HEK293 (cell line): ENCODE results near the gene AKT3.

ENCODE experiments used
- CTCF ChIA-PET: fragments of 350-600 bp; formaldehyde crosslinking; extraction: SDS; loops from one replicate; lab custom pipeline; 2021; ENCODE audit warnings: antibody characterized with exemption; lab: Yijun Ruan, JAX
- POLR2A ChIA-PET: fragments of 300-600 bp; formaldehyde crosslinking; extraction: SDS; loops from one replicate; lab custom pipeline; 2020; ENCODE audit warnings: antibody characterized with exemption, inconsistent platforms; lab: Yijun Ruan, JAX
- H3K27ac ChIP-seq: fragments of 200-500 bp; sonication (Bioruptor generic); 2 replicates; pipeline ENCODE4 v1.5.1; 2014; ENCODE audit warnings: low read depth, low read length, control low read depth, inconsistent platforms; ENCODE audit errors: extremely low read depth
- H3K36me3 ChIP-seq, 2 experiments: fragments of 200-500 bp in 1 of 2; sonication (Bioruptor generic) in 1 of 2; 1 replicate in 1 of 2; 2 replicates in 1 of 2; pipeline ENCODE4 v1.5.1; 2014 to 2017; ENCODE audit warnings: inconsistent platforms in 2 of 2, low read length in 2 of 2; ENCODE audit not compliant: control insufficient read depth in 2 of 2, insufficient read depth in 1 of 2
- H3K4me1 ChIP-seq: fragments of 200-500 bp; sonication (Bioruptor generic); 2 replicates; pipeline ENCODE4 v1.5.1; 2014; ENCODE audit warnings: mild to moderate bottlenecking, low read length, inconsistent platforms; ENCODE audit not compliant: control insufficient read depth, insufficient read depth
- H3K4me3 ChIP-seq: 2 replicates; pipeline ENCODE4 v1.5.1; 2011; ENCODE audit warnings: low read depth, mild to moderate bottlenecking, control low read depth, low read length, moderate library complexity
- H3K9me3 ChIP-seq: fragments of 200-500 bp; sonication (Bioruptor generic); 2 replicates; pipeline ENCODE4 v1.5.1; 2014; ENCODE audit warnings: low read depth, low read length, inconsistent platforms; ENCODE audit not compliant: control insufficient read depth, insufficient read depth
- BCL11A ChIP-seq: fragments of 450-650 bp; formaldehyde crosslinking; IDR thresholded peaks from 2 replicates; pipeline ENCODE4 v1.5.1; 2016; ENCODE audit warnings: low read depth, missing biosample characterization, missing genetic modification characterization
- GLI2 ChIP-seq: fragments of 450-650 bp; formaldehyde crosslinking; IDR thresholded peaks from 2 replicates; pipeline ENCODE4; 2017; ENCODE audit warnings: missing biosample characterization, missing genetic modification characterization, low read depth, borderline replicate concordance
- KLF17 ChIP-seq: fragments of 450-650 bp; formaldehyde crosslinking; IDR thresholded peaks from 2 replicates; pipeline ENCODE4 v1.5.1; 2016; ENCODE audit warnings: missing biosample characterization, missing genetic modification characterization
- ZBTB20 ChIP-seq: fragments of 450-650 bp; formaldehyde crosslinking; IDR thresholded peaks from 2 replicates; pipeline ENCODE4 v1.5.1; 2016; ENCODE audit warnings: missing biosample characterization, missing genetic modification characterization
- ZFHX2 ChIP-seq: fragments of 450-650 bp; formaldehyde crosslinking; conservative IDR thresholded peaks from 2 replicates; pipeline ENCODE4 v1.5.1; 2016; ENCODE audit warnings: missing biosample characterization, missing genetic modification characterization
- ZNF155 ChIP-seq: fragments of 450-650 bp; formaldehyde crosslinking; IDR thresholded peaks from 2 replicates; pipeline ENCODE4 v1.5.1; 2016; ENCODE audit warnings: missing biosample characterization, missing genetic modification characterization
- ZNF16 ChIP-seq: fragments of 450-650 bp; formaldehyde crosslinking; IDR thresholded peaks from 2 replicates; pipeline ENCODE4 v1.5.1; 2016; ENCODE audit warnings: low read depth, missing biosample characterization, missing genetic modification characterization
- ZNF211 ChIP-seq: fragments of 450-650 bp; formaldehyde crosslinking; IDR thresholded peaks from 2 replicates; pipeline ENCODE4 v1.5.1; 2016; ENCODE audit warnings: low read depth, missing biosample characterization, missing genetic modification characterization
- ZNF24 ChIP-seq: fragments of 450-650 bp; formaldehyde crosslinking; IDR thresholded peaks from 2 replicates; pipeline ENCODE4 v1.5.1; 2016; ENCODE audit warnings: missing biosample characterization, missing genetic modification characterization
- ZNF292 ChIP-seq: fragments of 450-650 bp; formaldehyde crosslinking; IDR thresholded peaks from 2 replicates; pipeline ENCODE4 v1.5.1; 2016; ENCODE audit warnings: low read depth, missing biosample characterization, missing genetic modification characterization, borderline replicate concordance
- ZNF311 ChIP-seq: fragments of 450-650 bp; formaldehyde crosslinking; IDR thresholded peaks from 2 replicates; pipeline ENCODE4 v1.5.1; 2017; ENCODE audit warnings: missing biosample characterization, missing genetic modification characterization, borderline replicate concordance
- ZNF394 ChIP-seq: fragments of 450-650 bp; formaldehyde crosslinking; IDR thresholded peaks from 2 replicates; pipeline ENCODE4 v1.5.1; 2016; ENCODE audit warnings: missing biosample characterization, missing genetic modification characterization, mild to moderate bottlenecking, moderate library complexity, borderline replicate concordance
- ZNF423 ChIP-seq: fragments of 450-650 bp; formaldehyde crosslinking; IDR thresholded peaks from 2 replicates; pipeline ENCODE4 v1.5.1; 2016; ENCODE audit warnings: missing biosample characterization, missing genetic modification characterization
- ZNF529 ChIP-seq: fragments of 450-650 bp; formaldehyde crosslinking; IDR thresholded peaks from 2 replicates; pipeline ENCODE4 v1.5.1; 2017; ENCODE audit warnings: missing genetic modification characterization, missing biosample characterization; ENCODE audit not compliant: insufficient replicate concordance
- ZNF549 ChIP-seq: fragments of 450-650 bp; IDR thresholded peaks from 2 replicates; pipeline ENCODE4 v1.5.1; 2018; ENCODE audit warnings: missing biosample characterization, missing genetic modification characterization, mild to moderate bottlenecking, inconsistent platforms, moderate library complexity
- ZNF610 ChIP-seq: fragments of 450-650 bp; formaldehyde crosslinking; IDR thresholded peaks from 2 replicates; pipeline ENCODE4 v1.5.1; 2016; ENCODE audit warnings: missing biosample characterization, missing genetic modification characterization, borderline replicate concordance
- ZNF629 ChIP-seq: fragments of 450-650 bp; formaldehyde crosslinking; IDR thresholded peaks from 2 replicates; pipeline ENCODE4 v1.5.1; 2017; ENCODE audit warnings: missing biosample characterization, missing genetic modification characterization
- ZNF658 ChIP-seq: fragments of 450-650 bp; formaldehyde crosslinking; IDR thresholded peaks from 2 replicates; pipeline ENCODE4; 2016; ENCODE audit warnings: missing biosample characterization, missing genetic modification characterization
- ZNF768 ChIP-seq: fragments of 450-650 bp; formaldehyde crosslinking; IDR thresholded peaks from 2 replicates; pipeline ENCODE4 v1.5.1; 2018; ENCODE audit warnings: missing biosample characterization, mild to moderate bottlenecking, missing genetic modification characterization
- ZSCAN30 ChIP-seq: fragments of 450-650 bp; IDR thresholded peaks from 2 replicates; pipeline ENCODE4 v1.5.1; 2018; ENCODE audit warnings: missing biosample characterization, mild to moderate bottlenecking, missing genetic modification characterization, moderate library complexity
- ZSCAN5A ChIP-seq: fragments of 450-650 bp; formaldehyde crosslinking; IDR thresholded peaks from 2 replicates; pipeline ENCODE4 v1.5.1; 2016; ENCODE audit warnings: missing biosample characterization, missing genetic modification characterization
- TF ChIP-seq, protein P1 (sequence below): fragments of 450-650 bp; formaldehyde crosslinking; IDR thresholded peaks from 2 replicates; pipeline ENCODE4 v1.5.1; 2016; ENCODE audit warnings: missing biosample characterization, missing genetic modification characterization
- TF ChIP-seq, protein P2 (sequence below): fragments of 450-650 bp; formaldehyde crosslinking; IDR thresholded peaks from 2 replicates; pipeline ENCODE4 v1.5.1; 2017; ENCODE audit warnings: missing biosample characterization, mild to moderate bottlenecking, missing genetic modification characterization, moderate library complexity
- TF ChIP-seq, protein P3 (sequence below): fragments of 450-650 bp; formaldehyde crosslinking; IDR thresholded peaks from 2 replicates; pipeline ENCODE4 v1.5.1; 2017; ENCODE audit warnings: missing biosample characterization, missing genetic modification characterization
- TF ChIP-seq, protein P4 (sequence below): fragments of 450-650 bp; formaldehyde crosslinking; optimal IDR thresholded peaks from 2 replicates; pipeline ENCODE3; 2016; ENCODE audit warnings: missing biosample characterization, mild to moderate bottlenecking, missing genetic modification characterization

Gene AKT3

GRCh38 chr1:243539636-243540035 lies 310.4 kb downstream of the AKT3 start:
- Histone ChIP-seq H3K4me3 (no peak overlapping the region), H3K36me3 (peaks cover 3 to 8% of the 10 kb centered on the region in 2 experiments), H3K4me1 (no peaks in the 10 kb centered on the region), H3K9me3 (no peaks in the 10 kb centered on the region), H3K27ac (no peak overlapping the region)
- POLR2A ChIA-PET: no interaction called here
- CTCF ChIA-PET: no interaction called here
- TF ChIP-seq, protein P1, sequence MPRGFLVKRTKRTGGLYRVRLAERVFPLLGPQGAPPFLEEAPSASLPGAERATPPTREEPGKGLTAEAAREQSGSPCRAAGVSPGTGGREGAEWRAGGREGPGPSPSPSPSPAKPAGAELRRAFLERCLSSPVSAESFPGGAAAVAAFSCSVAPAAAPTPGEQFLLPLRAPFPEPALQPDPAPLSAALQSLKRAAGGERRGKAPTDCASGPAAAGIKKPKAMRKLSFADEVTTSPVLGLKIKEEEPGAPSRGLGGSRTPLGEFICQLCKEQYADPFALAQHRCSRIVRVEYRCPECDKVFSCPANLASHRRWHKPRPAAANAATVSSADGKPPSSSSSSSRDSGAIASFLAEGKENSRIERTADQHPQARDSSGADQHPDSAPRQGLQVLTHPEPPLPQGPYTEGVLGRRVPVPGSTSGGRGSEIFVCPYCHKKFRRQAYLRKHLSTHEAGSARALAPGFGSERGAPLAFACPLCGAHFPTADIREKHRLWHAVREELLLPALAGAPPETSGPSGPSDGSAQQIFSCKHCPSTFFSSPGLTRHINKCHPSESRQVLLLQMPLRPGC (tag by site-specific recombination): no peak
- TF ChIP-seq ZNF768: no peak
- no peak for TF ChIP-seq ZNF529 (tag by site-specific recombination)
- TF ChIP-seq ZNF16 (tag by site-specific recombination): no peak
- no peak for TF ChIP-seq ZNF549 (tag by site-specific recombination)
- TF ChIP-seq, all 188 proteins: peak for 0

- Histone ChIP-seq H3K4me3 (no peak overlapping the region), H3K27ac (no peak overlapping the region), H3K4me1 (no peaks in the 10 kb centered on the region), H3K9me3 (no peaks in the 10 kb centered on the region), H3K36me3 (no peaks in the 10 kb centered on the region; a peak in 1 of 3 replicates)
- TF ChIP-seq ZNF24 (tag by site-specific recombination): no peak
- TF ChIP-seq ZNF529 (tag by site-specific recombination): no peak
- no peak for TF ChIP-seq BCL11A (tag by site-specific recombination)
- TF ChIP-seq ZNF155 (tag by site-specific recombination): no peak
- TF ChIP-seq ZNF394 (tag by site-specific recombination): no peak
- TF ChIP-seq, protein P2, sequence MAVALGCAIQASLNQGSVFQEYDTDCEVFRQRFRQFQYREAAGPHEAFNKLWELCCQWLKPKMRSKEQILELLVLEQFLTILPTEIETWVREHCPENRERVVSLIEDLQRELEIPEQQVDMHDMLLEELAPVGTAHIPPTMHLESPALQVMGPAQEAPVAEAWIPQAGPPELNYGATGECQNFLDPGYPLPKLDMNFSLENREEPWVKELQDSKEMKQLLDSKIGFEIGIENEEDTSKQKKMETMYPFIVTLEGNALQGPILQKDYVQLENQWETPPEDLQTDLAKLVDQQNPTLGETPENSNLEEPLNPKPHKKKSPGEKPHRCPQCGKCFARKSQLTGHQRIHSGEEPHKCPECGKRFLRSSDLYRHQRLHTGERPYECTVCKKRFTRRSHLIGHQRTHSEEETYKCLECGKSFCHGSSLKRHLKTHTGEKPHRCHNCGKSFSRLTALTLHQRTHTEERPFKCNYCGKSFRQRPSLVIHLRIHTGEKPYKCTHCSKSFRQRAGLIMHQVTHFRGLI (tag by site-specific recombination): no peak
- TF ChIP-seq GLI2: no peak
- TF ChIP-seq ZNF610 (tag by site-specific recombination): no peak
- no peak for TF ChIP-seq ZBTB20
- TF ChIP-seq ZNF423 (tag by site-specific recombination): no peak
- TF ChIP-seq ZNF629 (tag by site-specific recombination): no peak
- no peak for TF ChIP-seq ZNF311
- TF ChIP-seq KLF17: no peak
- TF ChIP-seq ZNF292 (tag by site-specific recombination): no peak
- no peak for TF ChIP-seq ZFHX2 (tag by site-specific recombination)
- CTCF ChIA-PET: interaction anchor here (1.7 kb wide), 1 partner anchor 191 kb away, joined by 6 read pairs; no protein-coding TSS in a partner anchor
- POLR2A ChIA-PET: no interaction called here
Measured at GRCh38 chr1:243535014-243535413, 315.0 kb downstream of the AKT3 start.

GRCh38 chr1:243529512-243529911 lies 320.5 kb downstream of the AKT3 start:
- Histone ChIP-seq H3K4me3 (no peak overlapping the region), H3K9me3 (no peaks in the 10 kb centered on the region), H3K27ac (no peak overlapping the region), H3K36me3 (no peaks in the 10 kb centered on the region), H3K4me1 (0 out of 2 replicates have a peak, but pooled peaks cover 3% of the 10 kb centered on the region)
- ChIA-PET POLR2A (no interaction called here), CTCF (interaction anchor here (0.6 kb wide), 2 partner anchors 18 to 1555 kb away, joined by 3 read pairs; no protein-coding TSS in a partner anchor)
- no peak for TF ChIP-seq ZNF658
- no peak for TF ChIP-seq ZSCAN30 (tag by site-specific recombination)
- TF ChIP-seq ZSCAN5A (tag by site-specific recombination): no peak
- TF ChIP-seq ZNF211: no peak
- TF ChIP-seq, protein P3, sequence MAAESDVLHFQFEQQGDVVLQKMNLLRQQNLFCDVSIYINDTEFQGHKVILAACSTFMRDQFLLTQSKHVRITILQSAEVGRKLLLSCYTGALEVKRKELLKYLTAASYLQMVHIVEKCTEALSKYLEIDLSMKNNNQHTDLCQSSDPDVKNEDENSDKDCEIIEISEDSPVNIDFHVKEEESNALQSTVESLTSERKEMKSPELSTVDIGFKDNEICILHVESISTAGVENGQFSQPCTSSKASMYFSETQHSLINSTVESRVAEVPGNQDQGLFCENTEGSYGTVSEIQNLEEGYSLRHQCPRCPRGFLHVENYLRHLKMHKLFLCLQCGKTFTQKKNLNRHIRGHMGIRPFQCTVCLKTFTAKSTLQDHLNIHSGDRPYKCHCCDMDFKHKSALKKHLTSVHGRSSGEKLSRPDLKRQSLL (tag by site-specific recombination): no peak
- TF ChIP-seq, protein P4, sequence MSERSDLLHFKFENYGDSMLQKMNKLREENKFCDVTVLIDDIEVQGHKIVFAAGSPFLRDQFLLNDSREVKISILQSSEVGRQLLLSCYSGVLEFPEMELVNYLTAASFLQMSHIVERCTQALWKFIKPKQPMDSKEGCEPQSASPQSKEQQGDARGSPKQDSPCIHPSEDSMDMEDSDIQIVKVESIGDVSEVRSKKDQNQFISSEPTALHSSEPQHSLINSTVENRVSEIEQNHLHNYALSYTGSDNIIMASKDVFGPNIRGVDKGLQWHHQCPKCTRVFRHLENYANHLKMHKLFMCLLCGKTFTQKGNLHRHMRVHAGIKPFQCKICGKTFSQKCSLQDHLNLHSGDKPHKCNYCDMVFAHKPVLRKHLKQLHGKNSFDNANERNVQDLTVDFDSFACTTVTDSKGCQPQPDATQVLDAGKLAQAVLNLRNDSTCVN: no peak
